ENCODE measurements around the gene MDFIC. TPM values are rescaled to one million over a fixed set of nuclear protein-coding genes. Genes with fewer than 3 reads are reported as not detected.

Gene MDFIC
- total RNA-seq, 2 experiments from 2014 or later = 53.5 to 55.3 TPM

- POLR2A ChIA-PET = no interaction called here
- DNase-seq (no peak), ATAC-seq (no peak)
- no peaks in the 10 kb centered on the region for H3K27me3 Mint-ChIP-seq
- no peaks in the 10 kb centered on the region for H3K9me3 Mint-ChIP-seq
- no peak overlapping the region for H3K4me3 Mint-ChIP-seq
- intact Hi-C loops (cut with micrococcal nuclease) = no loop called here
- CTCF ChIA-PET = no interaction called here
- no peaks in the 10 kb centered on the region for H3K36me3 Mint-ChIP-seq (ENCODE audit: low read depth)
- H3K4me1 Mint-ChIP-seq (ENCODE audit: low read depth) = peaks cover 2% of the 10 kb centered on the region
- no peak for TF ChIP-seq CTCF (IDR thresholded peaks at IDR 0.05)
- no peak overlapping the region for H3K27ac Mint-ChIP-seq
These were observed 146.3 kb downstream of the MDFIC start for GRCh38 chr7:115068220-115068619.
